BLaER1 treated with 17β-estradiol and CSF1 and Interleukin-3, amounts not matched to agents 10 nM and 100 nM (cell line): ENCODE results near the gene DEFB114.
A peak's percentile ranks its signal among the peaks of the same experiment; 100 is the strongest.
"Not testable (repeated sequence)": the region's sequence is repeated elsewhere in the genome, so short reads cannot be mapped to it uniquely, and the experiment has no call there.

Experiments used
- H3K27ac ChIP-seq, 11 experiments: shearing (Covaris generic); formaldehyde crosslinking; 2 replicates each; pipeline ENCODE4 v1.8.1; 2022
- H3K27me3 ChIP-seq, 11 experiments: shearing (Covaris generic); formaldehyde crosslinking; 2 replicates each; pipeline ENCODE4 v1.8.1; 2022
- H3K36me3 ChIP-seq, 11 experiments: shearing (Covaris generic); formaldehyde crosslinking; 2 replicates each; pipeline ENCODE4 v1.8.1; 2022
- H3K4me1 ChIP-seq, 10 experiments: shearing (Covaris generic); formaldehyde crosslinking; 2 replicates each; pipeline ENCODE4 v1.8.1; 2022
- H3K4me2 ChIP-seq, 11 experiments: shearing (Covaris generic); formaldehyde crosslinking; 2 replicates each; pipeline ENCODE4 v1.8.1; 2022
- H3K4me3 ChIP-seq, 10 experiments: shearing (Covaris generic); formaldehyde crosslinking; 2 replicates each; pipeline ENCODE4 v1.8.1; 2022
- H3K9ac ChIP-seq, 11 experiments: shearing (Covaris generic); formaldehyde crosslinking; 2 replicates each; pipeline ENCODE4 v1.8.1; 2022
- H3K9me3 ChIP-seq, 11 experiments: shearing (Covaris generic); formaldehyde crosslinking; replicated peaks in 1 of 11; 2 replicates each; pipeline ENCODE4 v1.8.1; 2022
- H4K20me1 ChIP-seq, 11 experiments: shearing (Covaris generic); formaldehyde crosslinking; 2 replicates each; pipeline ENCODE4 v1.8.1; 2022
- Cebpa-rat ChIP-seq, 11 experiments: shearing (Covaris generic); IDR thresholded peaks; 2 replicates each; pipeline ENCODE4 v1.8.1; 2022

The DEFB114 gene

DNA sequence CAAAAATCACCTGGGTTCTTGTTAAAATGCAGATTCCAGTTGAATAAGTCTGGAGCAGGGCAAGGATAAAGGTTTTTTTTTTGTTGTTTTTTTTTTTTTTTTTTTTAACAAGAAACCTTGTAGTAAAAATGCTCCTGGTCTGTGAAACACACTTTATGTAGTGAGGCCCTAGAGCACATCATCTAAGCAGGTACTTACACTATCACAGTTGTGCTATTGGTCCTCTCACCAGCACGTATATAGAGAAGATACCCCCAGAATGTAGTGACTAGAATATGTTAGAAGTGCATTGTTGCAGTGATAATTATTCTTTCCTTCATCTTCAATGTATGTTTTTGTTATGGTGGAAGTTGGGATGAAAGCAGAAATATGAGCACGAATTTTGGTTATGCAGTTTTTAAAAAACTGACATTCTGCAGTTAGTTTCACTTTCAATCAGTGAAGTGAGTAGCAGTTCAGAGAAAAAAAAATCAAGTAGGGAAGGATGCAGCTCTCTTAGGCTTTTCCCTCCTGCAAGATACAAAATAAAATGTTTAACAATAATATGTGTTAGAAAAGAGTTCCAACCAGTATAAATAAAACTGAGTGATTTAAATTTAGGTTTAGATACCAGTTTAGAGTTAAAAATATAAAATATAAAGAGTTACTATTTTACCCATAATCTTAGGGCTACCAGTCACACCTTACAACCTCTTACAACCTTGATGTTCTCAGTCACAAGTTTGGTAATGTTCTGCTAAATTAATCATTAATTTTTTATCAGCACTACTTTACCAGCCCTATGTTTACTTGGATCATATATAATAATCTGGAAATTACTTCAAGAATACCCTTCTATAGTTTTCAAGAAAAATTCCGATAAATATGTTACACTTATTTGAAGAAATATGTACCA, 14.6 kb upstream of the DEFB114 start:
- Histone ChIP-seq H3K36me3 (no peaks in the 10 kb centered on the region), H3K27me3 (no peaks in the 10 kb centered on the region), H3K4me2 (peak overlapping the region; percentile 34 to 77 (median 52); a peak in 20 of 22 replicates), H3K9ac (no peak overlapping the region), H3K27ac (no peak overlapping the region), H4K20me1 (no peaks in the 10 kb centered on the region), H3K4me3 (peak overlapping the region in 2 of 10 experiments; percentile 20 to 35; a peak in 4 of 20 replicates), H3K4me1 (peaks cover 6 to 39% (median 14%) of the 10 kb centered on the region in 10 experiments), H3K9me3 (no peaks in the 10 kb centered on the region)
- TF ChIP-seq Cebpa-rat (IDR thresholded peaks at IDR 0.05): no peak

DNA sequence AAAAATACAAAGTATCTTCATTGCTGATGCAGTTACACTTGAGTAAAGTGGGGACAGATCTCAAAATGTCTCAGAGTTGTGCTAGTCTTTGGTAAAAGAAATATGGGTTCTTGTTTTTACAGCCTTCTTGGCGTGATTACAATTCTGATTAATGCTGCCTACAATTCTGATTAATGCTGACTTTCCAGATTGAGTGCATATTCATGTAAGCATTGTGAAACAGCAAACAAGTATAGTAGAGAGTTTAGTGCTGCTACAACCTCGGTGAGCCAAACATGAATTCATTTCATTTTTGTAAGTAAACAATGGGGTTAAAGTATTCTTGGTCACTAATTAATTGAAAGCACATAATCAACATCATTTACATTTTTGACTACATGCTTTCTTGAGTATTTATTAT, 5.6 kb upstream of the DEFB114 start, which contains the start of gene DEFB113:
Gene DEFB113 (minus strand): TSS at position 21 of the 400 bp plus-strand sequence. CDS start 0 bp downstream, at position 21.
- H3K9ac ChIP-seq: no peak within 1 kb of the TSS

DNA sequence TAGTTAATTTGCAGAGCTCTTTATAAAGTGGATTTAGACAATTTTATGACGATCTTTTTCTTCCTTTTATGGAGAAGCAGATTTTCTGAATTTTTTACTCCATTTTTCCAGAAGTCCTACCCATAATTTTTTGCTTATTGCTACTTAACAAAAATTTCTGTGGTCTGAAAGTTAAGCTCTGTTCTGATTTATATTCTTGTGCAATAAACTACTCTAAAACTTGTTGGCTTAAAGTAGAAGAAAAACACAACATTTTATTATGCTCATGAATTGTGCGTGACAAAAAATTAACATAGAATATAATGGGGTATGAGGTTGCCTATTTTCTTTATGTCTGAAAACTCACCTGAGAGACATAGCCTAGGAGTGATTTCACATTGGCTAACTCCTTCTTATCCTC, 2.9 kb upstream of the DEFB114 start:
- Histone ChIP-seq H3K9me3 (no peaks in the 10 kb centered on the region), H3K36me3 (no peaks in the 10 kb centered on the region), H3K4me2 (no peak overlapping the region), H3K27me3 (no peaks in the 10 kb centered on the region), H3K4me1 (no peaks in the 10 kb centered on the region), H3K9ac (no peak overlapping the region), H3K27ac (no peak overlapping the region), H3K4me3 (no peak overlapping the region), H4K20me1 (no peaks in the 10 kb centered on the region)
- no peak for TF ChIP-seq Cebpa-rat (IDR thresholded peaks at IDR 0.05)

More for the DNA sequence above, 5.6 kb upstream of the DEFB114 start, which contains the start of gene DEFB113:
- Histone ChIP-seq H4K20me1 (no peaks in the 10 kb centered on the region), H3K4me1 (no peaks in the 10 kb centered on the region), H3K36me3 (no peaks in the 10 kb centered on the region), H3K27ac (no peak within 1 kb of the TSS), H3K27me3 (no peaks in the 10 kb centered on the region), H3K9me3 (no peaks in the 10 kb centered on the region), H3K4me3 (no peak within 1 kb of the TSS), H3K4me2 (no peak within 1 kb of the TSS)
- no peak for TF ChIP-seq Cebpa-rat (IDR thresholded peaks at IDR 0.05)

DNA sequence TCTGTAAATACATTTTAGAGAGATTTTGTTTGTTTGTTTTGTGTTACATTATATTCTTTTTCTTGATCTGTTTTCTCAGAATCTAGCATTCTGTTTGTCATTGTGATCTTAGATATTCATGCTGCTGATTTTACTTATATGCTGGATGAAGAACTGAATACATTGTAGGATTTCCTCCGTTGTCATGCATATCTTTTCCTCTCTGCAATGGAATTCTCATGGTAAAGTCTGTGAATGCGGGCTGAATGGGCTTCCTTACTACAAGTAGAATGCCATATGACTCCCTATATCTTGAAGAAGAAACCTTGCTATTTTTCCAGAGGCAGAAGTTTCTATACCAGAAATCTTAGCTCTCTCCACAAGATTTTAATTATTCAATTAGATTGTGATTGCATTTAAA, 2.4 kb upstream of the DEFB114 start:
- no peak for TF ChIP-seq Cebpa-rat (IDR thresholded peaks at IDR 0.05)
- Histone ChIP-seq H3K4me3 (no peak overlapping the region), H4K20me1 (no peaks in the 10 kb centered on the region), H3K9ac (no peak overlapping the region), H3K36me3 (no peaks in the 10 kb centered on the region), H3K27ac (no peak overlapping the region), H3K9me3 (no peaks in the 10 kb centered on the region), H3K4me2 (no peak overlapping the region), H3K4me1 (no peaks in the 10 kb centered on the region), H3K27me3 (no peaks in the 10 kb centered on the region)

DNA sequence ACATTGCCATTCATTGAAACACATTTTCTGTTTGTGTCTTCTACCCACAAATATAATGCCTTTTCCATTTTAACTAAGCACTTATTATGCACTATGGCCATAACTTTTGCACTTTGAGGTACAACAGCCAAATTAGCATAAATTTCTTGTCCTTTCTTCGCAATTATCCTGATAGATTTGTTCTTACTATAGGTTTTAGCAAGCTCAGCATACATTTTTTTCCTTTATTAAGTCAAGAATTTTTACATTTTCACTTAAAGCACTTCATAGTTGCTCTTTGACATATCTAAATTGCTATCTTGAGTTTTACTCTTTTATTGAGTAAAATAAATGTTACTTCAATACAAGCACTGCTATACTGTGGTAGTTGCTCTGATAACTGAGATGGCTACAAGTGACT, 5.8 kb downstream of the DEFB114 start:
- H3K27ac ChIP-seq: no peak overlapping the region
- no peaks in the 10 kb centered on the region for H4K20me1 ChIP-seq
- no peaks in the 10 kb centered on the region for H3K27me3 ChIP-seq
- no peak overlapping the region for H3K4me2 ChIP-seq
- 0 out of 22 replicates have a peak, but pooled peaks cover 0 to 3% (median 0%) of the 10 kb centered on the region in 11 experiments for H3K9me3 ChIP-seq
- H3K36me3 ChIP-seq: no peaks in the 10 kb centered on the region
- no peak for TF ChIP-seq Cebpa-rat (IDR thresholded peaks at IDR 0.05)
- H3K4me1 ChIP-seq: no peaks in the 10 kb centered on the region
- no peak overlapping the region for H3K4me3 ChIP-seq
- H3K9ac ChIP-seq: no peak overlapping the region

DNA sequence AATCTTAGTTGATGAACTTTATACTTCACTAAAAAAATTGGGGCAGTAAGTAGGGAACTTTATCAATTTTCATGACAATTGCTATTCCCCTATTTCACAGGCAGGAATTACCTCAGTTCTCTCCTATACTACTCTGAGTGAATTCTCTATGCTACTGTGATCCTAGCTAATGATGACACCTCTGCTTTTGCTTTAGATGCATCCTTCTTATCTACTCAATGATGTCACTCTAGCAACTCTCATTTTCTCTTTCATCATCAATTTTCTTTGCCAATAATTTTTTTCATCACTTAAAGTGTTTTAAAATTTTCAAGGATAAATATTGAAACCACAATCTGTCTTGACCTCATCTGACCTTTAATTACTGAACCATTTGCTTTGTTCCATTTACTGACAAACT, 8.1 kb downstream of the DEFB114 start:
- no peak for TF ChIP-seq Cebpa-rat (IDR thresholded peaks at IDR 0.05)
- Histone ChIP-seq H3K36me3 (no peaks in the 10 kb centered on the region), H3K4me2 (no peak overlapping the region), H3K27ac (no peak overlapping the region), H3K4me1 (no peaks in the 10 kb centered on the region), H4K20me1 (no peaks in the 10 kb centered on the region), H3K4me3 (no peak overlapping the region), H3K9me3 (0 out of 22 replicates have a peak, but pooled peaks cover 0 to 3% (median 0%) of the 10 kb centered on the region in 11 experiments), H3K9ac (no peak overlapping the region), H3K27me3 (no peaks in the 10 kb centered on the region)

DNA sequence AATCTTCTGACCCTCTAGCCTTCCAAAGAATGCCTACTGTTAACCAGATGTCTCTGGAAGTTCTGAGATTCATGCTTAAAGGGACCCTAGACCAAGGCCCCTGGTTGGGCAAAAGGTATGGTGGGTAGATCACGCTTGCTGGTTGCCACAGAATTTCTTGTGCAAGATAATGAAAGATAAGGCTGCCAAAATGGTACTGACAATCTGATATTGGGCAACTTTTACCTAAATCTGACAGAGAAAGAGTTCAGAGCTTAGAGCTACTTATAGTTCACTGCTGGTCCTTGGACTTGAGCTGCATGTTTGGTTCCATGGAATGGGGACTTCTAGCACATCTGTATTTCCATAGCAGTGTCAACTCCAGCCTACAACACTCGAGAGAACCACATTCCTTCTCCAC, 12.0 kb downstream of the DEFB114 start:
- Histone ChIP-seq H3K9me3 (no peaks in the 10 kb centered on the region), H3K27me3 (no peaks in the 10 kb centered on the region), H3K4me1 (no peaks in the 10 kb centered on the region), H3K27ac (no peak overlapping the region), H3K4me3 (no peak overlapping the region), H3K9ac (no peak overlapping the region), H3K36me3 (no peaks in the 10 kb centered on the region), H3K4me2 (no peak overlapping the region), H4K20me1 (no peaks in the 10 kb centered on the region)
- no peak for TF ChIP-seq Cebpa-rat (IDR thresholded peaks at IDR 0.05)

DNA sequence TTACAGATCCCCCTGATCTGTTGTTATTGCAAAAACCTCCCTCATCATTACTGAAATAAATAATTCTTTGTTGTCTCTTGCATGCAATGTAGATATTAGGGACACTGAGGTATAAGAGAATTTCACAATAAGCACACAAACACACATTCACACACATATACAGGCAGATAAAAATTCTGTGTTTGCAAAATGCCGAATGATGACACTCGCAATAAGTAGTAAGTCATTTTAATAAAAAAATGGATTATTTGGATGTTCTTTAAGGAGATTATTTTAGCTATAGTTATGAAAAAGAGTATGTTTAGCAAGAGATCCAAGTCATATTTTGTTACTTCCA, 13.6 kb downstream of the DEFB114 start:
- Histone ChIP-seq H3K4me1 (no peaks in the 10 kb centered on the region), H3K27me3 (no peaks in the 10 kb centered on the region), H3K36me3 (no peaks in the 10 kb centered on the region), H3K4me2 (no peak overlapping the region), H3K4me3 (no peak overlapping the region), H3K9me3 (no peaks in the 10 kb centered on the region), H3K27ac (no peak overlapping the region), H3K9ac (no peak overlapping the region), H4K20me1 (no peaks in the 10 kb centered on the region)
- no peak for TF ChIP-seq Cebpa-rat (IDR thresholded peaks at IDR 0.05)

DNA sequence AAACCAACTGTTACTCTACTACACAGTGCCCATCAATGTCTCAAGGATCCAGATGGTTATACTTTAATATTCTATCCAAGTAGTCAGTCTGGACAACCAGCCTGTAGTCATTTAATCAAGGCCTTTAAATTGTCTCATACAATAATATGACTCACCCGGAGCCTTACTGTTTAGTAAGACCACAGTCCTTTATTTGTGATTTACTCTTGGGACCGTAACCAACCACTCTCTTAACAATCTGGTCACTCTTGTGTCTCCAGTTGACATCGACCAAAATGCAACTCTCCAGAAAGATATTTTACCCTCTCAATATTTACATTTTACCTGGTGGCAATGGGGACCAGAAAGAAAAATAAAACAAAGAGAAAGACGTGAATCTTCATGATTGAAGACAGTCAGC, 14.9 kb downstream of the DEFB114 start:
- Histone ChIP-seq H3K27me3 (no peaks in the 10 kb centered on the region), H3K4me1 (no peaks in the 10 kb centered on the region), H3K9ac (no peak overlapping the region), H3K36me3 (no peaks in the 10 kb centered on the region), H4K20me1 (no peaks in the 10 kb centered on the region), H3K4me2 (no peak overlapping the region), H3K4me3 (no peak overlapping the region), H3K9me3 (peaks cover 0 to 10% (median 0%) of the 10 kb centered on the region in 11 experiments; a peak in 2 of 22 replicates), H3K27ac (no peak overlapping the region)
- TF ChIP-seq Cebpa-rat (IDR thresholded peaks at IDR 0.05): no peak

DNA sequence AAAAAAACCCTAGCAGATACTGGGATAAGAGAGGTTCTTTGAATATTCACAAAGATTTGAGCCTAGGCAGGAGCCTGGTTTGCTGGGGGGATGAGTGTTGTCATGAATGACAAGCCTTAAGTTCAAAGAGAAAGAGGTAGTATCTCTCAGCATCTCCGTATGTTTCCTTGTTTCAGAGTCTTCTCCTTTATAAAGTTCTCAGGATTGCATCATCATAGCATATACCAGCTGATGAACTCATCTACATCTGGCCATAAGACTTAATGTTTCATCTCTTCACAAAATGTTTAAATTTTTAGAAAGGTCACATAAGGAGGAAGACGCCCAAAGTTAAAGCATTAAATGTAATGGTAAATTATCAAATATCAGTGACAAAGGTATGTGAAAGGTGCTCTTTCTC, 17.1 kb downstream of the DEFB114 start:
- Histone ChIP-seq H3K36me3 (no peaks in the 10 kb centered on the region), H3K4me2 (no peak overlapping the region), H3K4me3 (no peak overlapping the region), H3K9me3 (peaks cover 0 to 13% (median 0%) of the 10 kb centered on the region in 11 experiments; a peak in 3 of 22 replicates), H3K9ac (no peak overlapping the region), H3K4me1 (no peaks in the 10 kb centered on the region), H4K20me1 (no peaks in the 10 kb centered on the region), H3K27ac (no peak overlapping the region), H3K27me3 (no peaks in the 10 kb centered on the region)
- TF ChIP-seq Cebpa-rat (IDR thresholded peaks at IDR 0.05): peak in 1 of 11 experiments; percentile 45; a peak in 1 of 22 replicates

DNA sequence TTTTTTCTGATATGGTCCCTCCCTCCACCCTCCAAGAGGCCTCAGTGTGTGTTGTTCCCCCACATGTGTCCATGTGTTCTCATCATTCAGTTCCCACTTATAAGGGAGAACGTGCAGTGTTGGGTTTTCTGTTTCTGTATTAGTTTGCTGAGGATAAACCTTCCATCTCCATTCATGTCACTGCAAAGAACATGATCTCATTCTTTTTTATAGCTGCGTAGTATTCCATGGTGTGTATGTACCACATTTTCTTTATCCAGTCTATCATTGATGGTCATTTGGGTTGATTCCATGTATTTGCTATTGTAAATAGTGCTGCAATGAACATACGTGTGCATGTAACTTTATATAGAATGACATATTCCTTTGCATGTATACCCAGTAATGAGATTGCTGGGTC, 19.9 kb downstream of the DEFB114 start:
- H3K9me3 ChIP-seq: peaks cover 0 to 13% (median 0%) of the 10 kb centered on the region in 11 experiments; a peak in 3 of 22 replicates
- H3K4me2 ChIP-seq, H3K36me3 ChIP-seq, H3K27me3 ChIP-seq, H3K9ac ChIP-seq, H3K4me3 ChIP-seq, H3K4me1 ChIP-seq, H3K27ac ChIP-seq, H4K20me1 ChIP-seq: not testable (repeated sequence)
